ENCODE results near the gene PANK3. TPM values are rescaled to one million over a fixed set of nuclear protein-coding genes. Genes with fewer than 3 reads are reported as not detected.

PANK3 gene
- 10 to 100 TPM; 16.3 to 55.3 (median 25.2) TPM for polyA plus RNA-seq
- long read RNA-seq, donor 1, full-length matches to known transcripts: 19 of 19 reads
- long read RNA-seq, donor 1, partial matches to known transcripts: 0 of 19 reads
- long read RNA-seq, donor 1, other reads (novel, unspliced or antisense): 0 of 19 reads
- long read RNA-seq, donor 2, full-length matches to known transcripts: 4 of 1,689 reads
- long read RNA-seq, donor 2, partial matches to known transcripts: 1,685 of 1,689 reads
- long read RNA-seq, donor 2, other reads (novel, unspliced or antisense): 0 of 1,689 reads
- long read RNA-seq, donor 3, full-length matches to known transcripts: 3 of 3 reads
- long read RNA-seq, donor 3, partial matches to known transcripts: 0 of 3 reads
- long read RNA-seq, donor 3, other reads (novel, unspliced or antisense): 0 of 3 reads
- long read RNA-seq, donor 4: 0 reads
- long read RNA-seq, donor 5, full-length matches to known transcripts: 2 of 1,885 reads
- long read RNA-seq, donor 5, partial matches to known transcripts: 1,883 of 1,885 reads
- long read RNA-seq, donor 5, other reads (novel, unspliced or antisense): 0 of 1,885 reads
- long read RNA-seq, donor 6, full-length matches to known transcripts: 7 of 7 reads
- long read RNA-seq, donor 6, partial matches to known transcripts: 0 of 7 reads
- long read RNA-seq, donor 6, other reads (novel, unspliced or antisense): 0 of 7 reads
- long read RNA-seq, donor 7, full-length matches to known transcripts: 9 of 6,755 reads
- long read RNA-seq, donor 7, partial matches to known transcripts: 6,746 of 6,755 reads
- long read RNA-seq, donor 7, other reads (novel, unspliced or antisense): 0 of 6,755 reads
- long read RNA-seq, donor 8, full-length matches to known transcripts: 1 of 1 reads
- long read RNA-seq, donor 8, partial matches to known transcripts: 0 of 1 reads
- long read RNA-seq, donor 8, other reads (novel, unspliced or antisense): 0 of 1 reads
- long read RNA-seq, donor 9, full-length matches to known transcripts: 1 of 1 reads
- long read RNA-seq, donor 9, partial matches to known transcripts: 0 of 1 reads
- long read RNA-seq, donor 9, other reads (novel, unspliced or antisense): 0 of 1 reads
- long read RNA-seq, donor 10, full-length matches to known transcripts: 12 of 12 reads
- long read RNA-seq, donor 10, partial matches to known transcripts: 0 of 12 reads
- long read RNA-seq, donor 10, other reads (novel, unspliced or antisense): 0 of 12 reads

DNA sequence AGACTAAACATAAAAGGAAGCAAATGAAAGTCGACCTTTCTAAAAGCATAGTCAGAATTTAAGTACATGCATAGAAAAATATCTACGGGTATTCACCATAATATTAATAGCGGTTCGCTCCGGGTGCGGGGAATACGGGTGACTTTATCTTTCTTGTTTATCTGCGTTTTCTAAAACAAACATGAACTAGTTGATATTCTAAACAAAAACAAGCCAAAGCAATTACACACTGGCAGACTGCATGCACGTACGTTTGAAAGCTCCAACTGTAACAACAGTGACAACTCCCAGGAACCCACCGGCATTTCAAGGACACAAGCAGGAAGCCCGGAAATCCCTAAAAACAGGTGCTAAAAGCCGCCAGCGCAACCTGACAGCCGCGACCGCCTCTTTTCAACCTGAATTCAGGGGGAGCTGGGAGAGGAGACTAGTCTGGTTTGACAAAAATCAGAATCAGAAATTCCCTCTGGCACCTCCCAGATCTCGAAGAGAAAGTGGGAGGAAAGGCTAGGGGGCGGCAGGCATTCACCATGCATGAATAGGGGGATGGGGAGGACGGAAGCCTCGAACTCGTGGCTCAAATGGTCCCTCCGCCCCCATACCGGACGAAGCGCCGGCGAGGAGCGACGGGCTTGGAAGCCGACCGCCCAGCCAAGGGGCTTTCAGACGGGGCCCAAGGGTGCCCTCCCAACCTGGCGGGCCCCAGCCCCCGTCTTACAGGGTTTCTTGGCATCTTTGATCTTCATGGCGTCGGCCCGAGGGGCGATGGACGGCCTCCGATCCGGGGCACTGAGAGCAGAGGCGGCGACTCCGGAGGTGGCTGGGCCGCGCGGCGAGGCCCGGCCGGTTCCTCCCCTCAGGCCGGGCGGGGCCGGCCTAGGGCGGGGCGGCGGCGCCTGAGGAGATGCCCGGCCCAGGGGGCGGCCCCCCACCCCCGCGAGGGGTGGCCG lies at the start of gene PANK3:
Gene PANK3 (minus strand): TSS at position 831 of the 950 bp plus-strand sequence. CDS start 85 bp downstream, at position 746.
- DNase-seq: no peak
- no peaks in the 10 kb centered on the region for H3K27me3 ChIP-seq (ENCODE audit: control insufficient read depth in 3 of 3, insufficient read depth in 3 of 3, low read length in 3 of 3)
- H3K36me3 ChIP-seq (ENCODE audit: control insufficient read depth in 3 of 3, insufficient read depth in 2 of 3, low read depth in 1 of 3, low read length in 3 of 3): peaks cover 0 to 11% (median 0%) of the 10 kb centered on the region in 3 donors
- peaks cover 4 to 17% (median 7%) of the 10 kb centered on the region in 3 donors for H3K4me1 ChIP-seq (ENCODE audit: control insufficient read depth in 3 of 3, insufficient read depth in 2 of 3, low read depth in 1 of 3, low read length in 2 of 3)
- peak within 1 kb of the TSS; percentile 82 to 97 (median 95) for H3K27ac ChIP-seq (ENCODE audit: low read depth in 1 of 3, low read length in 2 of 3)
- no peak for FAIRE-seq
- H3K4me3 ChIP-seq (ENCODE audit: low read depth in 1 of 3, low read length in 3 of 3): peak within 1 kb of the TSS; percentile 69 to 90 (median 77)
- peaks cover 0 to 3% of the 10 kb centered on the region in 2 donors for H3K9me3 ChIP-seq (ENCODE audit: control insufficient read depth in 2 of 2, insufficient read depth in 1 of 2, low read depth in 1 of 2, low read length in 1 of 2)
- WGBS, 3 donors: 0 to 1% (median 0%) methylated on average over 47 to 63 of the region's 63 CpGs

DNA sequence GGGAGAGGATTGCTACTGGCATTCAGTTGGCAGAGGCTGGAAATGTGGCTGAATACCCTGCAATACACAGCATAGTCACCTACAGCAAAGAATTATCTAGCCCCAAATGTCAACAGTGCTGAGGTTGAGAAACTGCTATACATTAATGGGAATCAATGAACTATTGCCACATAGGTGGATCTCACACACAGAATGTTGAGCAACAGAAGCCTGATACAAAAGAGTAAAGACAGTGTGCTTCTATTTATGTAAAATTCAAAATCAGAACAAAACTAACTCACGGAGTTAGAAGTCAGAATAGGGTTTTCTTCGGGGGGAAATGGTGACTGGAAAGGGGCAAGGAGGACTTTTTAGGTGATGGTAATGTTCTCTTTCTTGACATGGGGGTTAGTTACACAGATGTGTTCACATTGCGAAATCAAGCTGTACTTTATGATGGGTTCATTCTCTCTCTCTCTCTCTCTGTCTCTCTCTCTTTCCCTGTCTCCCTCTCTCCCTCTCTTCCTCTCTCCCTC lies 45.7 kb upstream of the PANK3 start:
- H3K36me3 ChIP-seq (ENCODE audit: control insufficient read depth in 3 of 3, insufficient read depth in 2 of 3, low read depth in 1 of 3, low read length in 3 of 3): no peaks in the 10 kb centered on the region
- 82 to 85% (median 83%) methylated on average over 3 of the region's 3 CpGs for WGBS, 3 donors
- FAIRE-seq (no peak), DNase-seq (peak; percentile 14 to 82)
- no peaks in the 10 kb centered on the region for H3K9me3 ChIP-seq (ENCODE audit: control insufficient read depth in 2 of 2, insufficient read depth in 1 of 2, low read depth in 1 of 2, low read length in 1 of 2)
- peaks cover 0 to 7% (median 0%) of the 10 kb centered on the region in 3 donors for H3K4me1 ChIP-seq (ENCODE audit: control insufficient read depth in 3 of 3, insufficient read depth in 2 of 3, low read depth in 1 of 3, low read length in 2 of 3)
- peak overlapping the region in 1 of 3 donors; percentile 52 for H3K27ac ChIP-seq (ENCODE audit: low read depth in 1 of 3, low read length in 2 of 3)
- H3K4me3 ChIP-seq (ENCODE audit: low read depth in 1 of 3, low read length in 3 of 3): no peak overlapping the region
- H3K27me3 ChIP-seq (ENCODE audit: control insufficient read depth in 3 of 3, insufficient read depth in 3 of 3, low read length in 3 of 3): no peaks in the 10 kb centered on the region

DNA sequence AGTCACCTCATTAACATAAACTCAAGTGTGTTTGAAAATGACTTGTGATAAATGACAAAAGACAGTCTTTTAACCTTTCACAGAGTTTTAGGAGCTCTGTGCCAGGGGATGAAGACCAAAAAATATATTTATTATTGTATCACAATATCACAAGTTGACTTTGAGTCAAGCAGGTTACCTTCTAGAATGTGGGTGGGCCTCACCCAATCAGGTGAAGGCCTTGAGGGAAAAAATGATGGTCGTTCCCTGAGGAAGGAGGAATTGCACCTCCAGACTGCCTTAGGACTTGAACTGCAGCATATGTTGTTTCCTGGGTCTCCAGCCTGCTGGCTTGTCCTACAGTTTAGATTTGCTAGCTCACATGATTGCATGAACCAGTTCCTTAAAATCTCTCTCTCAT lies 41.6 kb upstream of the PANK3 start:
- no peaks in the 10 kb centered on the region for H3K36me3 ChIP-seq (ENCODE audit: control insufficient read depth in 3 of 3, insufficient read depth in 2 of 3, low read depth in 1 of 3, low read length in 3 of 3)
- FAIRE-seq (no peak), DNase-seq (no peak)
- H3K9me3 ChIP-seq (ENCODE audit: control insufficient read depth in 2 of 2, insufficient read depth in 1 of 2, low read depth in 1 of 2, low read length in 1 of 2): no peaks in the 10 kb centered on the region
- no peak overlapping the region for H3K4me3 ChIP-seq (ENCODE audit: low read depth in 1 of 3, low read length in 3 of 3)
- H3K27ac ChIP-seq (ENCODE audit: low read depth in 1 of 3, low read length in 2 of 3): no peak overlapping the region
- 83 to 95% (median 85%) methylated on average over 1 of the region's 1 CpG for WGBS, 3 donors
- no peaks in the 10 kb centered on the region for H3K27me3 ChIP-seq (ENCODE audit: control insufficient read depth in 3 of 3, insufficient read depth in 3 of 3, low read length in 3 of 3)
- peaks cover 0 to 7% (median 0%) of the 10 kb centered on the region in 3 donors for H3K4me1 ChIP-seq (ENCODE audit: control insufficient read depth in 3 of 3, insufficient read depth in 2 of 3, low read depth in 1 of 3, low read length in 2 of 3)

DNA sequence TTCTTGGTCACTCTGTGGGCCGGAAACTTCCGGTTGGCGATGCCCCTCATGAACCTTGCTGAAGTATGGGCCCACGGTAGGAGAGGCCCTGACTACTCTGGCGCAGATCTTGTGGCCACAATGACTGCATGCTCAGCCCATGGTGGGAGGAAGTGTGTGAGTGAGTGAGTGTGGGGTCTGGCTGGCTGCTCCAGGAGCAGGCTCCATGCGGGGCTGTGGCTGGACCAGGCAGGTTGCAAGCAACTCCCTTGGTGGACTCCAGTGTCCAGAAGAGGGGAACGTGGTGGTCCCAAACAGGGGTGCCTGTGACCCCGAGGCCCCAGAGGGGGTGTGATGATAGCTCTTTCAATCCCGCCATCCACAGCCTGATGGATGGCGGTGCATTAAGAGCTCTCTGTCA lies 35.5 kb upstream of the PANK3 start:
- H3K27me3 ChIP-seq (ENCODE audit: control insufficient read depth in 3 of 3, insufficient read depth in 3 of 3, low read length in 3 of 3): no peaks in the 10 kb centered on the region
- H3K4me1 ChIP-seq (ENCODE audit: control insufficient read depth in 3 of 3, insufficient read depth in 2 of 3, low read depth in 1 of 3, low read length in 2 of 3): peaks cover 0 to 5% (median 4%) of the 10 kb centered on the region in 3 donors
- DNase-seq (no peak), FAIRE-seq (no peak)
- WGBS, 3 donors: 96 to 98% (median 97%) methylated on average over 9 to 10 of the region's 10 CpGs
- H3K27ac ChIP-seq (ENCODE audit: low read depth in 1 of 3, low read length in 2 of 3): peak overlapping the region in 1 of 3 donors; percentile 67
- no peaks in the 10 kb centered on the region for H3K9me3 ChIP-seq (ENCODE audit: control insufficient read depth in 2 of 2, insufficient read depth in 1 of 2, low read depth in 1 of 2, low read length in 1 of 2)
- no peak overlapping the region for H3K4me3 ChIP-seq (ENCODE audit: low read depth in 1 of 3, low read length in 3 of 3)
- no peaks in the 10 kb centered on the region for H3K36me3 ChIP-seq (ENCODE audit: control insufficient read depth in 3 of 3, insufficient read depth in 2 of 3, low read depth in 1 of 3, low read length in 3 of 3)

DNA sequence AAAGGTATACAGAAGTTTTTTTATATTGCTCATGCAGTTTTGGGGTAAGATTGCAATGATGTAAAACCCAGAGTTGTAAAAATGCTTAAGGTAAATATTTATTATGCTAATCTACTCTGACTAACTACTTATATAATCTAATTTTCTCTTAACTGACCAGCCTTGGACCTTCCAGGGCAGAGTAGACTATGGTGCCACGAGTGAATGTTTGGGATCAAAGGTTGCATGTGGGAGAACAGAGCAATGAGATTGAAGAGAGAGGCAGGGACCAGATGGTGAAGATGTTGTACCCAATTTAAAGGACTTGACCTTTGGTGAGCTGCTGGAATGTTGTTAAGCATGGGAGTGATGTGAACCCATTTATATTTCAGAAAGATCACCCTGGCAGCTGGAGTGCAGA lies 34.8 kb upstream of the PANK3 start:
- Histone ChIP-seq H3K27ac (ENCODE audit: low read depth in 1 of 3, low read length in 2 of 3) (peak overlapping the region in 1 of 3 donors; percentile 67), H3K36me3 (ENCODE audit: control insufficient read depth in 3 of 3, insufficient read depth in 2 of 3, low read depth in 1 of 3, low read length in 3 of 3) (no peaks in the 10 kb centered on the region), H3K4me3 (ENCODE audit: low read depth in 1 of 3, low read length in 3 of 3) (no peak overlapping the region), H3K9me3 (ENCODE audit: control insufficient read depth in 2 of 2, insufficient read depth in 1 of 2, low read depth in 1 of 2, low read length in 1 of 2) (no peaks in the 10 kb centered on the region), H3K27me3 (ENCODE audit: control insufficient read depth in 3 of 3, insufficient read depth in 3 of 3, low read length in 3 of 3) (no peaks in the 10 kb centered on the region), H3K4me1 (ENCODE audit: control insufficient read depth in 3 of 3, insufficient read depth in 2 of 3, low read depth in 1 of 3, low read length in 2 of 3) (peaks cover 0 to 5% (median 4%) of the 10 kb centered on the region in 3 donors)
- WGBS, 3 donors: 8 to 32% (median 17%) methylated on average over 1 of the region's 1 CpG
- DNase-seq (peak; percentile 61 to 94), FAIRE-seq (peak; percentile 67)

DNA sequence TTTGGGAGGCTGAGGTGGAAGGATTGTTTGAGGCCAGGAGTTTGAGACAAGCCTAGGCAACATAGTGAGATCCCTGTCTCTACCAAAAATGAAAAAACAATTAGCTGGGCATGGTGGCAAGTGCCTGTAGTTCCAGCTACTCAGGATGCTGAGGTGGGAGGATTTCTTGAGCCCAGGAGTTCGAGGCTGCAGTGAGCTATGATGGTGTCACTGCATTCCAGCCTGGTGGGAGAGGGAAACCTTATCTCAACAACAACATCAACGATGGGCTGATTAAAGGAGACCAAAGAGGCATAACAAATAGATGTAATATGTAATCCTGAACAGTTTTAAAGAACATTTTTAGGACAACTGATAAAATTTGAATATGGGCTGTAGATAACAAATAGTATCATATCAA lies 34.2 kb upstream of the PANK3 start:
- H3K4me1 ChIP-seq (ENCODE audit: control insufficient read depth in 3 of 3, insufficient read depth in 2 of 3, low read depth in 1 of 3, low read length in 2 of 3): peaks cover 0 to 5% (median 4%) of the 10 kb centered on the region in 3 donors
- H3K4me3 ChIP-seq (ENCODE audit: low read depth in 1 of 3, low read length in 3 of 3): no peak overlapping the region
- no peaks in the 10 kb centered on the region for H3K36me3 ChIP-seq (ENCODE audit: control insufficient read depth in 3 of 3, insufficient read depth in 2 of 3, low read depth in 1 of 3, low read length in 3 of 3)
- no peaks in the 10 kb centered on the region for H3K27me3 ChIP-seq (ENCODE audit: control insufficient read depth in 3 of 3, insufficient read depth in 3 of 3, low read length in 3 of 3)
- FAIRE-seq (no peak), DNase-seq (no peak)
- WGBS, 3 donors: 15 to 41% (median 32%) methylated on average over 2 of the region's 2 CpGs
- H3K27ac ChIP-seq (ENCODE audit: low read depth in 1 of 3, low read length in 2 of 3): peak overlapping the region in 2 of 3 donors; percentile 50 to 54
- no peaks in the 10 kb centered on the region for H3K9me3 ChIP-seq (ENCODE audit: control insufficient read depth in 2 of 2, insufficient read depth in 1 of 2, low read depth in 1 of 2, low read length in 1 of 2)

DNA sequence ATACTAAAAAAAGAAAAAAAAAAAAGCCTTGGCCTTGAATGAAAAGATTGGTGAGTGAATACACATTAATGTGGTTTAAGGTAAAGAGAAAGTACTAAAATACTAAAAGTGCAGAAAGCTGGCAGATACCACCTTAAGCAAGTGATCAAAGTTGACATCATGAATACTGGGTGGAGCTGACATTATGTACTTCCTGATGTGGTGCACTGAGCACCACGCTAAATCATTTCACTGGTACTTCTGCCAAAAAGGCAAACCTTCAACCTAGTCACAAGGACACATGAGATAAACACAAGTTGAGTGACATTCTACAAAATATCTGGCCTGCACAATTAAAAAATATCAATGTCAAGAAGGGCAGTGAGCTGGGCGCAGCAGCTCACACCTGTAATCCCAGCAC lies 33.8 kb upstream of the PANK3 start:
- peak overlapping the region in 2 of 3 donors; percentile 50 to 54 for H3K27ac ChIP-seq (ENCODE audit: low read depth in 1 of 3, low read length in 2 of 3)
- no peaks in the 10 kb centered on the region for H3K36me3 ChIP-seq (ENCODE audit: control insufficient read depth in 3 of 3, insufficient read depth in 2 of 3, low read depth in 1 of 3, low read length in 3 of 3)
- no peaks in the 10 kb centered on the region for H3K27me3 ChIP-seq (ENCODE audit: control insufficient read depth in 3 of 3, insufficient read depth in 3 of 3, low read length in 3 of 3)
- H3K4me1 ChIP-seq (ENCODE audit: control insufficient read depth in 3 of 3, insufficient read depth in 2 of 3, low read depth in 1 of 3, low read length in 2 of 3): peaks cover 0 to 5% (median 4%) of the 10 kb centered on the region in 3 donors
- H3K4me3 ChIP-seq (ENCODE audit: low read depth in 1 of 3, low read length in 3 of 3): no peak overlapping the region
- peak; percentile 67 for FAIRE-seq
- no peaks in the 10 kb centered on the region for H3K9me3 ChIP-seq (ENCODE audit: control insufficient read depth in 2 of 2, insufficient read depth in 1 of 2, low read depth in 1 of 2, low read length in 1 of 2)
- peak; percentile 50 to 82 for DNase-seq
- 10 to 36% (median 27%) methylated on average over 2 of the region's 2 CpGs for WGBS, 3 donors

Data from small intestine (tissue), 16 donors.